HFFc6 (cell line): ENCODE data around the gene PTPRN2. TPM values are rescaled to one million over a fixed set of nuclear protein-coding genes. Genes with fewer than 3 reads are reported as not detected.

Experiments
- DNase-seq: peaks from one replicate; pipeline ENCODE4 v3.0.0-alpha.2; 2018
- H3K27ac Mint-ChIP-seq: 2 replicates; pipeline ENCODE4 v1.8.0; 2020; ENCODE audit warnings: mild to moderate bottlenecking, mixed read lengths
- H3K27me3 Mint-ChIP-seq: 2 replicates; pipeline ENCODE4 v1.8.0; 2021; ENCODE audit warnings: mild to moderate bottlenecking, moderate library complexity, mixed read lengths; ENCODE audit not compliant: insufficient read depth
- H3K36me3 Mint-ChIP-seq: 2 replicates; pipeline ENCODE4 v1.8.0; 2021; ENCODE audit warnings: low read depth, mixed read lengths
- H3K4me1 Mint-ChIP-seq: 2 replicates; pipeline ENCODE4 v1.8.0; 2020; ENCODE audit warnings: low read depth, mixed read lengths
- H3K4me3 Mint-ChIP-seq: 2 replicates; pipeline ENCODE4 v1.8.0; 2020; ENCODE audit warnings: mild to moderate bottlenecking, moderate library complexity, mixed read lengths
- H3K9me3 Mint-ChIP-seq: 2 replicates; pipeline ENCODE4 v1.8.0; 2020; ENCODE audit warnings: mild to moderate bottlenecking, mixed read lengths
- CTCF ChIP-seq: fragments of 200-600 bp; sonication (generic); IDR thresholded peaks from 2 replicates; pipeline ENCODE4 v1.5.0; 2021; ENCODE audit warnings: antibody characterized with exemption, mild to moderate bottlenecking
- total RNA-seq, 6 experiments: library from RNA; stranded (reverse); fragmentation: NEBNext Ultra II Directional; extraction: Animal tissue kit (Norgen Biotek cat#: 25700); gene quantifications; 2 replicates in 1 of 6; 3 replicates in 5 of 6; pipeline ENCODE4 v1.2.3, GENCODE V29; 2021

PTPRN2 gene
- total RNA-seq, 6 experiments from 2014 or later, result 0.05 to 0.27 (median 0.23) TPM

DNA sequence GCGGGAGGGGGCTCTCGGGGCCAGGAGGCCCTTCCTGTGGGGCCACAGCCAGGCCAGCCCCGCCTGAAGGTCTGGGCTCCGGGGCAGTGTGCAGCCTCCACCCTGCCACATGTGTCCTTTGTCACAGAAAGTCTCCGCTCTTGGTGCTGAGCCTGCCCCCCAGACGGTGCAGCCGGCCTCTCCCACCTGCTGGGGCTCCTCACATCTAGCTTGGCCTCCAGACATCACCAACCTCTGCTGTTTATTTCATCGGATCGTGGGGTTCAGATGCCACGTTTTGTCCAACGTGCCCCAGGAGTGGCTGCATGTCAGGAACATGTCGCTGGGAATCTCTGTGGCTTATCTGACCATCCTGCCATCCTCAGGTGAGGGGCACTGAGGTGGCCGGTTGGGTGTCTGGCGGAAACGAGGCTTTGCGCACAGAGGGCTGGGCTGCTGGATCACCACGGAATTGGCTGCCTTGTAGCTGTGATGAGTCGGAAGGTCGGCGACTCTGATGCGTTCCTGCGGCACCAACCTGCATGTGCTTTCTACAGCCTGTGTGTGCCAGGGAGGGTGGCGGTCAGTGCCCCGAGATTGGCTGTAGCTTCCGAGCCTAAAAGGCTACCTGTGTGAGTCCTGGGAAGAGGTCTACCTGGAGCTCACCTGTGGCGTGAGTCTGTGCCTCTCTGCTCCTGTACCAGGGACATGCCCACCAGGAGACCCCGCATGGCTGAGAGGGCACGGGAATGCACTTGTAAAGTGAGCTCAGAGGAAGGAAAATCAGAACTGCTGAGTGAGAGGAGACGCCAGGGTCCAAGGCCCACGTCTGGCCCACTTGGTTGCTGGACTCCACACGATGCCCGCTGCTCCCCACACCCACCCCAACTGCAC lies 934.4 kb downstream of the PTPRN2 start:
- TF ChIP-seq CTCF, result no peak
- no peak for DNase-seq

DNA sequence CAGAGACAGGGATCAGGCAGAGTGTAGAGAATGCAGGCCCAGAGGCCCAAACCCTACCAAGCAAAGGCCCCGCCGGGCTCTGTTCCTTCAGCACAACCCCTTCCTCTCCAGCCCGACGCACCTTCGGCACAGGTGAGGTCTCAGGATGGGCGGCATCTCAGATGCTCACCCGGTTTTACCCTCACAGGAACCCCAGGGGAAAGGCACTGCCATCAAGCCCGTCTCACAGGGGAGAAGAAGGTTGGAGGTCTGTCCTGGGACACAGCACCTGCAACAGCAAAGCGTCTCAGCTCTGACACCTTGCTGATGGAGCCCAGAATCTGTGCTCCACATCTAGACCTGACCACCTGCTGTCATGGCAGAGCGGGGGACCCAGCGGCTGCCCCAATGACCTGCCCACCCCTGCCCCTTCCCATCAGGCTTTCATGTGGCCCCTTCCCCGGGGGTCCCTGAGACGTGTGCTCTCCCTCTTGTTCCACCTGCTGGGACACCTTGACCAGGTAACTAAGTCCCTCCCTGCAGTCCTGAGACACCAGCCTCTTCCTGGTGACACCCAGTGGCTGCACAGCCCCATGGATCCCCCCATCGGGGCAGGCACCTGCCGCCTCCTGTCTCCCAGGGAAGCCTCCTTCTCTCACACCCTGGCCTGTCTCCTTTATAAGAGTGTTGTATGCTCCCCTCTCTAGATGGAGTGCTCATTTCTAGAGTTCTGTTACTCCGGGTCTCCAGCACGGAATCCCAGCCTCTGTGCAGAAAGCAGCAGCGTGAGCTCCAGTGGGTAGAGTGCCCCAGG lies 935.3 kb downstream of the PTPRN2 start:
- no peak overlapping the region for H3K27ac Mint-ChIP-seq

More for the DNA sequence above, 934.4 kb downstream of the PTPRN2 start:
- H3K27ac Mint-ChIP-seq, result no peak overlapping the region
- no peak overlapping the region for H3K4me3 Mint-ChIP-seq
- no peaks in the 10 kb centered on the region for H3K4me1 Mint-ChIP-seq
- no peaks in the 10 kb centered on the region for H3K36me3 Mint-ChIP-seq
- no peaks in the 10 kb centered on the region; the same call in 1 of the 2 replicates for H3K27me3 Mint-ChIP-seq
- peaks cover 35% of the 10 kb centered on the region for H3K9me3 Mint-ChIP-seq

DNA sequence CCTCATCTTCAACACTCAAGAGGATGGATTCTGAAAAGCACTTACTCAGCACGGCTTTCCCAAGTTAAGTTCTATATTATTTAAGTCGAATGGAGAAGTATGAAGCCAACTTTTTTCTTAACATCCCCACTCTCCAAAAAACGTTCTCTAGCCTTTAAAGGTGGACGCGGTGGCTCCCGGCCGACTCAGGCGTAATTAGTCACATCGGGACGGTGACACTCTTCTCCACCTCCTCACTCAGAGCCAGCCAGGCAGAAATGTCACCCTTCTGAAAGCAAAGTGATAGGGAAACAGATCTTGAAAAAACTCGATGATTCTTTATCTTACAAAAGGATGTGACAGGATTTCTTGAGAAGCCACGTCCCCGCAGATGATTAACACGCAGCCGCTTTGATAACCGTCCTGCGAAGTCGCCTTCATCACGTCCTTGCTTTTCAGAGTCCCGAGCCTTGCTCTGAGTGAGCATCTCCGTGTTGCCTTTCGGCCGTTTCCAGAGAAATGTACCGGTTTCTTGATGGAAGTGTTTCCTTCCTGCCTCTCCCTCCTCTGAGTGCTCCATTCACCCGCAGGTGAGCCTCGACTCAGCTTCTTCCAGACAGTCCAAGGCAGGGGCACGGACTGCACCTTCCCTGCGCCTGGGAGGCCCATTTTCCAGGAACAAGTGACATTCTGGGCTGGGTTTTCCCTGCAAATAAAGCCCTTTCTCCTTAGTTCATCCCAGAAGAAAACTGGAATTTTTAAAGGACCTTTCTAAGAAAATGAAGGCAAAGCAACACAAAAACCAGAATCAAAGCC lies 936.1 kb downstream of the PTPRN2 start:
- DNase-seq, result no peak
- no peak overlapping the region for H3K4me3 Mint-ChIP-seq
- no peak for TF ChIP-seq CTCF
- H3K4me1 Mint-ChIP-seq, result no peaks in the 10 kb centered on the region
- H3K36me3 Mint-ChIP-seq, result no peaks in the 10 kb centered on the region
- H3K27me3 Mint-ChIP-seq, result no peaks in the 10 kb centered on the region; the same call in 1 of the 2 replicates
- no peak overlapping the region for H3K27ac Mint-ChIP-seq
- H3K9me3 Mint-ChIP-seq, result peaks cover 35% of the 10 kb centered on the region

More for the DNA sequence above, 935.3 kb downstream of the PTPRN2 start:
- Mint-ChIP-seq H3K4me1 (no peaks in the 10 kb centered on the region), H3K4me3 (no peak overlapping the region), H3K9me3 (peaks cover 35% of the 10 kb centered on the region), H3K27me3 (no peaks in the 10 kb centered on the region; the same call in 1 of the 2 replicates), H3K36me3 (no peaks in the 10 kb centered on the region)
- no peak for DNase-seq
- TF ChIP-seq CTCF, result no peak

GRCh38 chr7:157650801-157651200 lies 936.8 kb downstream of the PTPRN2 start:
- H3K27me3 Mint-ChIP-seq, result no peaks in the 10 kb centered on the region; the same call in 1 of the 2 replicates
- no peak overlapping the region for H3K27ac Mint-ChIP-seq
- H3K4me3 Mint-ChIP-seq, result no peak overlapping the region
- TF ChIP-seq CTCF, result no peak
- H3K9me3 Mint-ChIP-seq, result peaks cover 37% of the 10 kb centered on the region
- H3K36me3 Mint-ChIP-seq, result no peaks in the 10 kb centered on the region
- H3K4me1 Mint-ChIP-seq, result no peaks in the 10 kb centered on the region
- no peak for DNase-seq

DNA sequence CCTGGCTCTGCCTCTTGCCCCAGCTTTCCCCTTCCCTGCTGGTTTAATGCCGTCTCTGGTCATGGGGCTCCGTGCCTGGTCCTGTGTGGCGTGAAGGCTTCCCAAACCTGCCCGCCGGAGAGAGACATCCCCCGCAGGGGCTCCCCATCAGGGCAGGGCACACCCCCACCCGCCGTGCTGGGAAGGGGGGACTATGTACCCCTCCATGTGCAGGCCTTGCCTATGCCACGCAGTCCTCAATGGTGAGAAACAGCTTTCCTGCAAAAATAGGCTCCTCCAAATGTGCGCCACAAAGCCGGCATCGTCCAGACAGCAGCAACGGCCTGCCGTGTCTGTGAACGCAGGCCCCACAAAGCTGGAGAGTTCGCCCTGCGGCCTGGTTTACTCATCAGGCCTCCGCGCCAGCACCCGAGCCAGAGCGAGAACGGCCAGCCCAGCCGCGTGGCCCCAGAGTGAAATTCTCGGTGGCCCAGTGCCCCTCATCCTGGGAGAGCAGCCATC lies 937.4 kb downstream of the PTPRN2 start:
- Mint-ChIP-seq H3K27ac (no peak overlapping the region), H3K9me3 (peaks cover 41% of the 10 kb centered on the region)

More for the DNA sequence above, 937.4 kb downstream of the PTPRN2 start:
- Mint-ChIP-seq H3K36me3 (no peaks in the 10 kb centered on the region), H3K4me1 (no peaks in the 10 kb centered on the region), H3K27me3 (no peaks in the 10 kb centered on the region; the same call in 1 of the 2 replicates), H3K4me3 (no peak overlapping the region)
- no peak for TF ChIP-seq CTCF
- no peak for DNase-seq
